Panc1 (cell line): Measurements from ENCODE around the gene TBKBP1. TPM values are rescaled to one million over a fixed set of nuclear protein-coding genes. Genes with fewer than 3 reads are reported as not detected.

Experiments
- ATAC-seq: fragments of 200-7000 bp; cut with Tn5 transposase; 2 replicates; pipeline ENCODE4 v1.9.1; 2020; ENCODE audit warnings: mild to moderate bottlenecking, moderate library complexity
- BruUV-seq: library from RNA; stranded (reverse); fragments of 400-500 nt; replicated peaks from 2 replicates; lab custom pipeline; 2021; lab: Mats Ljungman, UMichigan
- CTCF ChIA-PET: fragments of 300-600 bp; sonication (Branson Sonifier 250); formaldehyde crosslinking; loops from one replicate; lab custom pipeline; 2022; ENCODE audit warnings: antibody characterized with exemption; lab: Charles Lee
- POLR2A ChIA-PET: fragments of 300-600 bp; sonication (Branson Sonifier 250); formaldehyde crosslinking; loops from one replicate; lab custom pipeline; 2022; ENCODE audit warnings: antibody characterized with exemption; lab: Charles Lee
- DNase-seq: peaks from one replicate; pipeline ENCODE4 v3.0.0-alpha.2; 2010; ENCODE audit warnings: low read depth, low spot score
- H3K27ac ChIP-seq: 2 replicates; pipeline ENCODE4 v1.5.1; 2011; ENCODE audit warnings: mild to moderate bottlenecking, low read length, inconsistent platforms
- H3K27me3 ChIP-seq: fragments of 200-500 bp; sonication (Bioruptor generic); 2 replicates; pipeline ENCODE4 v1.6.0; 2014; ENCODE audit warnings: low read length, inconsistent platforms; ENCODE audit not compliant: control insufficient read depth, insufficient read depth
- H3K36me3 ChIP-seq: fragments of 200-500 bp; sonication (Bioruptor generic); 2 replicates; pipeline ENCODE4 v1.5.1; 2014; ENCODE audit warnings: inconsistent platforms, mild to moderate bottlenecking, low read length, moderate library complexity; ENCODE audit not compliant: control insufficient read depth, insufficient read depth
- H3K4me1 ChIP-seq: 2 replicates; pipeline ENCODE4 v1.5.1; 2011; ENCODE audit warnings: inconsistent platforms, mild to moderate bottlenecking, low read length, moderate library complexity; ENCODE audit not compliant: control insufficient read depth, insufficient read depth
- H3K4me3 ChIP-seq, 2 experiments: 2 replicates each; pipeline ENCODE4 v1.5.1; 2011 to 2012; ENCODE audit warnings: low read depth in 2 of 2, low read length in 2 of 2, mild to moderate bottlenecking in 2 of 2, inconsistent platforms in 1 of 2, moderate library complexity in 1 of 2
- H3K9me3 ChIP-seq: fragments of 200-500 bp; sonication (Bioruptor generic); 2 replicates; pipeline ENCODE4 v1.5.1; 2014; ENCODE audit warnings: low read depth, mild to moderate bottlenecking, inconsistent platforms, low read length, moderate library complexity; ENCODE audit not compliant: control insufficient read depth, insufficient read depth
- POLR2AphosphoS5 ChIP-seq: IDR thresholded peaks from 2 replicates; pipeline ENCODE4 v1.6.1; 2012; ENCODE audit warnings: mild to moderate bottlenecking, low read depth, low read length, moderate library complexity
- SIN3A ChIP-seq: IDR thresholded peaks from 2 replicates; pipeline ENCODE4 v1.6.1; 2012; ENCODE audit warnings: low read depth, mild to moderate bottlenecking, low read length, moderate library complexity, borderline replicate concordance; ENCODE audit not compliant: insufficient read depth
- TCF7L2 ChIP-seq: IDR thresholded peaks from 2 replicates; pipeline ENCODE4 v1.6.1; 2011; ENCODE audit warnings: mild to moderate bottlenecking, low read depth, low read length, inconsistent platforms
- in situ Hi-C: cut with HindIII; loops from 2 replicates; pipeline ENCODE4 v1.10.0; 2016; ENCODE audit warnings: low sequenced_read_pairs, low pct_unique_long_range_greater_than_20kb
- intact Hi-C: fragments of 100-400 bp; cut with micrococcal nuclease; formaldehyde crosslinking; loops from one replicate; pipeline ENCODE4 v1.10.0; 2022; ENCODE audit not compliant: unreplicated experiment
- total RNA-seq: library from RNA; stranded (reverse); gene quantifications from one replicate; pipeline ENCODE4 v1.2.1, GENCODE V29; 2021; ENCODE audit not compliant: unreplicated experiment
- TF ChIP-seq, protein P1 (sequence below): fragments of 450-650 bp; IDR thresholded peaks from 2 replicates; pipeline ENCODE4 v1.5.1; 2017; ENCODE audit warnings: mild to moderate bottlenecking
- TF ChIP-seq, protein P2 (sequence below), 2 experiments: IDR thresholded peaks; 2 replicates each; pipeline ENCODE4 v1.6.1; 2011 to 2012; ENCODE audit warnings: low read depth in 2 of 2, control low read depth in 1 of 2, low read length in 1 of 2, mild to moderate bottlenecking in 1 of 2, moderate library complexity in 1 of 2; ENCODE audit not compliant: insufficient read depth in 1 of 2

TBKBP1 gene
- total RNA-seq, 1 experiment from 2014 or later: 12.0 TPM

DNA sequence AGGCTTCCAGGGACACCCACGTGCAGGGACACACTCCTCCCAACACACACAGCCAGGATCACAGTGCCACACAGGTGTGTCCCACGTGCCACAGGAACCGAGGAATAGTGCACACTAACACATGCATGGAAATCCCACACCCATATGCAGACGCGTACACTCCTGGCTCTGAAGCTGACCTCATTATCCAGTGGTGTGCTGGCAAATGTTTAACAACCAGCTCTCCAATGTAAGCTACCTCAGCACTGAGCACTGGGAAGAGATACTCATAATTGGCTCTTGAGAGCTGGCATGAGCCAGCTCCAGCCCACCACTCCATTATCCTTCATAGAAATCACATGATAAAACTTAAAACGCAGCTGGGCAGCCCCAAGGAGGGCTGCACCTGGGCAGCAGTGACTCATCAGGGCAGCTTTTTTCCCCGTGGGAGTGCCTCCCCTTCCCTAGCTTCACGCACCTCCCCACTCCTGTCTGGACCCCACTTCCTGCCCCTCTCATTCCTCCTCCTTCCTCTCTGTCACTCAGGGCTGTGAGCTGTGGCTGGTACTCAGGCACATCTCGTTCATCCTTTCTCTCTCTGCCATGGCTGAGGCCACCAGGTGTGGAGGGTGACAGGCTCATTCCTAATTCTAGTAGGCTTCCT lies 24.1 kb downstream of the TBKBP1 start:
- H3K27me3 ChIP-seq: no peaks in the 10 kb centered on the region
- ATAC-seq (peak; percentile 25; the same call in 1 of the 2 replicates), DNase-seq (no peak)
- CTCF ChIA-PET: interaction anchor here (0.9 kb wide), 1 partner anchor 83 kb away, joined by 3 read pairs; no protein-coding TSS in a partner anchor
- in situ Hi-C loops (no loop called here), intact Hi-C loops (no loop called here)
- no peaks in the 10 kb centered on the region for H3K9me3 ChIP-seq
- POLR2A ChIA-PET: no interaction called here
- no peak overlapping the region for H3K4me3 ChIP-seq
- TF ChIP-seq, protein P1, sequence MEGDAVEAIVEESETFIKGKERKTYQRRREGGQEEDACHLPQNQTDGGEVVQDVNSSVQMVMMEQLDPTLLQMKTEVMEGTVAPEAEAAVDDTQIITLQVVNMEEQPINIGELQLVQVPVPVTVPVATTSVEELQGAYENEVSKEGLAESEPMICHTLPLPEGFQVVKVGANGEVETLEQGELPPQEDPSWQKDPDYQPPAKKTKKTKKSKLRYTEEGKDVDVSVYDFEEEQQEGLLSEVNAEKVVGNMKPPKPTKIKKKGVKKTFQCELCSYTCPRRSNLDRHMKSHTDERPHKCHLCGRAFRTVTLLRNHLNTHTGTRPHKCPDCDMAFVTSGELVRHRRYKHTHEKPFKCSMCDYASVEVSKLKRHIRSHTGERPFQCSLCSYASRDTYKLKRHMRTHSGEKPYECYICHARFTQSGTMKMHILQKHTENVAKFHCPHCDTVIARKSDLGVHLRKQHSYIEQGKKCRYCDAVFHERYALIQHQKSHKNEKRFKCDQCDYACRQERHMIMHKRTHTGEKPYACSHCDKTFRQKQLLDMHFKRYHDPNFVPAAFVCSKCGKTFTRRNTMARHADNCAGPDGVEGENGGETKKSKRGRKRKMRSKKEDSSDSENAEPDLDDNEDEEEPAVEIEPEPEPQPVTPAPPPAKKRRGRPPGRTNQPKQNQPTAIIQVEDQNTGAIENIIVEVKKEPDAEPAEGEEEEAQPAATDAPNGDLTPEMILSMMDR: no peak
- TF ChIP-seq POLR2AphosphoS5 (no peak), TCF7L2 (no peak), SIN3A (no peak)
- TF ChIP-seq, protein P2, sequence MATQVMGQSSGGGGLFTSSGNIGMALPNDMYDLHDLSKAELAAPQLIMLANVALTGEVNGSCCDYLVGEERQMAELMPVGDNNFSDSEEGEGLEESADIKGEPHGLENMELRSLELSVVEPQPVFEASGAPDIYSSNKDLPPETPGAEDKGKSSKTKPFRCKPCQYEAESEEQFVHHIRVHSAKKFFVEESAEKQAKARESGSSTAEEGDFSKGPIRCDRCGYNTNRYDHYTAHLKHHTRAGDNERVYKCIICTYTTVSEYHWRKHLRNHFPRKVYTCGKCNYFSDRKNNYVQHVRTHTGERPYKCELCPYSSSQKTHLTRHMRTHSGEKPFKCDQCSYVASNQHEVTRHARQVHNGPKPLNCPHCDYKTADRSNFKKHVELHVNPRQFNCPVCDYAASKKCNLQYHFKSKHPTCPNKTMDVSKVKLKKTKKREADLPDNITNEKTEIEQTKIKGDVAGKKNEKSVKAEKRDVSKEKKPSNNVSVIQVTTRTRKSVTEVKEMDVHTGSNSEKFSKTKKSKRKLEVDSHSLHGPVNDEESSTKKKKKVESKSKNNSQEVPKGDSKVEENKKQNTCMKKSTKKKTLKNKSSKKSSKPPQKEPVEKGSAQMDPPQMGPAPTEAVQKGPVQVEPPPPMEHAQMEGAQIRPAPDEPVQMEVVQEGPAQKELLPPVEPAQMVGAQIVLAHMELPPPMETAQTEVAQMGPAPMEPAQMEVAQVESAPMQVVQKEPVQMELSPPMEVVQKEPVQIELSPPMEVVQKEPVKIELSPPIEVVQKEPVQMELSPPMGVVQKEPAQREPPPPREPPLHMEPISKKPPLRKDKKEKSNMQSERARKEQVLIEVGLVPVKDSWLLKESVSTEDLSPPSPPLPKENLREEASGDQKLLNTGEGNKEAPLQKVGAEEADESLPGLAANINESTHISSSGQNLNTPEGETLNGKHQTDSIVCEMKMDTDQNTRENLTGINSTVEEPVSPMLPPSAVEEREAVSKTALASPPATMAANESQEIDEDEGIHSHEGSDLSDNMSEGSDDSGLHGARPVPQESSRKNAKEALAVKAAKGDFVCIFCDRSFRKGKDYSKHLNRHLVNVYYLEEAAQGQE (IDR thresholded peaks at IDR 0.05; ENCODE audit: insufficient read depth in 1 of 2, low read depth in 2 of 2, low read length in 1 of 2): no peak
- BruUV-seq: no TSS peak
- no peak overlapping the region for H3K27ac ChIP-seq
- H3K36me3 ChIP-seq: no peaks in the 10 kb centered on the region
- H3K4me1 ChIP-seq: peaks cover 3% of the 10 kb centered on the region; the same call in 1 of the 2 replicates

DNA sequence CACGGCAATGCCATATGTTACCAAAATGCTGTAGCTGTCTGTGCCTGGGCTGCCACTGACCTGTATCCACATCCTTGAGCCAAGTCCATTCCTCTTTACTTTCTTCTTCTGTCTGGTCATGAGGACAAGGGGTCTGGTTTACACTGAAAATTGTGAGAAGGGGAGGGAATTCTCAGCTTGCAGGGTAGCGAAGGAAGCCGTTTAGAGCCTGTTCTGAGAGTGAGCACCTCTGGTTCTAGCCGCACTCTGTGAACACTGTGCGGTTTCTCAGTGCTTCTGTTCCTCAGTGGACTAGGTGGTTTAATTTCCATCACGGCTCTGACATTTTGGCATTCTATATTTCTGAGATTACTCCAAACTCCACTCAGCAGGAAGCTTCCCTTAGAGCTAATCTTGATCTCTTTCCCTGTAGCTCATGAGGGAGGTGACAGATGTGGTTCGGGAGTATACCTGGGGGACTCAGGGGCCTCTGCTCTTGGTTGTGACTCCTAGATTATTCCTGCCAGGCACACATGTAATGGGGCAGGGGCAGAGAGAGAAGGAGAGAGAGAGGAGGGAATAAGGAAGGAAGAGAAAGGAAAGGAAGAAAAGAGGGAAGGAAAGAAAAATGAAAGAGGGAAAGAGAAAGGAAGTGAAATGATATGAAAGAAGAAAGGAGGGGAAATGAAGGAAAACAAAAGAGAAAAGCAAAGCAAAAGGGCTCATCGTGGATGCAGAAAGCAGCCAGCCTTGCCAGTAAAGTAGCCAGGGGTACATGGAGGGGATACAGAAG lies 24.9 kb downstream of the TBKBP1 start:
- CTCF ChIA-PET: interaction anchor here (0.9 kb wide), 1 partner anchor 83 kb away, joined by 3 read pairs; no protein-coding TSS in a partner anchor
- Histone ChIP-seq H3K27me3 (no peaks in the 10 kb centered on the region), H3K4me3 (no peak overlapping the region), H3K36me3 (no peaks in the 10 kb centered on the region), H3K9me3 (no peaks in the 10 kb centered on the region), H3K27ac (no peak overlapping the region), H3K4me1 (peaks cover 3% of the 10 kb centered on the region; the same call in 1 of the 2 replicates)
- in situ Hi-C loops (no loop called here), intact Hi-C loops (no loop called here)
- TF ChIP-seq TCF7L2 (no peak), SIN3A (no peak), POLR2AphosphoS5 (no peak)
- TF ChIP-seq, protein P1: no peak
- TF ChIP-seq, protein P2 (IDR thresholded peaks at IDR 0.05; ENCODE audit: insufficient read depth in 1 of 2, low read depth in 2 of 2, low read length in 1 of 2): no peak
- no TSS peak for BruUV-seq
- DNase-seq: no peak
- no peak for ATAC-seq
- POLR2A ChIA-PET: no interaction called here
